Measurements from ENCODE around the gene SAP130.

Gene SAP130

GRCh38 chr2:128024816-128025215, 3.0 kb downstream of the SAP130 start:
- DNase-seq = no peak

DNA sequence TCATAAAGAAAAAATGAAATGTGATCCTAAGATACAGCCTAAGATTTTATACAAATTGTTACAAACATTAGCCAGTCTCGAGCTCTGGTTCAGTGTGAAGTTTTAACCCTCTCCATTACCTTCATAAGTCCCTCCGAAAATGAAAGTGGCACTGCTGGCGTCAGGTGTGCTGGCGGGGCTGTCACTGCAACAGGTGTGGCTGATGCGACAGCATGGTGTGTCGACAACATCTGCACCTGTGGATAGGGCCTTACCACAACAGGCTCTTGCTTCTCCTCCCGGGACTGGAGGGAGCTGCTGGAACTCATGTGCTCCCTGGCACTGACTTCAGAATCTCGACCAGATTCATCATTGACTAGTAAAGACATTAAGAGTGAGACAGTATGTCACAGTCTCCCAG, 10.3 kb downstream of the SAP130 start:
- no peak for DNase-seq

GRCh38 chr2:128016620-128017019, 11.2 kb downstream of the SAP130 start:
- no peak for DNase-seq

- DNase-seq = no peak
These were observed 15.2 kb downstream of the SAP130 start for GRCh38 chr2:128012698-128013097.

DNA sequence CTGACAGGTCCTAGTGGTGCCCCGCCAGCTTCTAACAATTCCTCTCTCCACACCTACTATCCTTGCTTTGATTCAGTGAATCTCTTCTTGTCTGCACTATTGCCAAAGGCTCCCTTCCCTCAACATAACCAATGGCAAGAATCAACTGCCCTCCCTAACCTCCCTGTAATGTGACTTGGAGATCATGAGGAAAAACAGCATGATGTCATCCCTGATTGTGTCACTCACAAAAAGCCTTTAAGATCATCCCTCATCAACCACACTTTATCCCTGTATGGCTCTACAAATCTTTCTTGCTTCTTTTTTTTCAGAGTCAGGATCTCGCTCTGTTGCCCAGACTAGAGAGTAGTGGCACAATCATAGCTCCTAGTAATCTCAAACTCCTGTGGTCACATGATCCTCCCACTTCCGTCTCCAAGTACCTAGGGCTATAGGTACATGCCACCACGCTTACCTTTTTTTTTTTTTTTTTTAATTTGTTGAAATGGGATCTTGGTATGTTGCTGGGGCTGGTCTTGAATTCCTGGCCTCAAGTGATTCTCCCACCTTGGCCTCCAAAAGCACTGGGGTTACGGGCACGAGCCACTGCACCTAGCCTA, 19.7 kb downstream of the SAP130 start:
- DNase-seq = no peak

GRCh38 chr2:128004509-128004908, 23.4 kb downstream of the SAP130 start:
- DNase-seq = no peak

GRCh38 chr2:128003463-128003862, 24.4 kb downstream of the SAP130 start:
- DNase-seq = no peak

- DNase-seq = no peak
These were observed 31.7 kb downstream of the SAP130 start for GRCh38 chr2:127996160-127996559.

DNA sequence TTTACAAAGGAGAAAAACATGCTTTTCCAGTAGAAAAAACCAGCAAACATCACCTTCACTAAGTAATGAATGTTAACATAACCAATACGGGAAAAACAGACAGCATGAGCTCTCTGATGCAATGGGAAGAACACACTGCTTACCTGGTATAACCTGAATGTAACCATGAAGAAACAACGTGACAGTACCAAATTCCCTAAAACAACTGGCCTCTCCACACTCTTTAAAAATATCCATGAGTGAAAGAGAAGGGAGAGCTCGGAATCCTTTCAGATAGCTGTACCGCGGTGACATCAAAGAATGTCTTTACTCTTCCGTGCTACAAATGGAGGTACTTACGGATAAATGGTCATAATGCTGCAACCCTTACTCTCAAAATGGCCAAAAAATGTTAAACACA, 32.1 kb downstream of the SAP130 start:
- DNase-seq = no peak

DNA sequence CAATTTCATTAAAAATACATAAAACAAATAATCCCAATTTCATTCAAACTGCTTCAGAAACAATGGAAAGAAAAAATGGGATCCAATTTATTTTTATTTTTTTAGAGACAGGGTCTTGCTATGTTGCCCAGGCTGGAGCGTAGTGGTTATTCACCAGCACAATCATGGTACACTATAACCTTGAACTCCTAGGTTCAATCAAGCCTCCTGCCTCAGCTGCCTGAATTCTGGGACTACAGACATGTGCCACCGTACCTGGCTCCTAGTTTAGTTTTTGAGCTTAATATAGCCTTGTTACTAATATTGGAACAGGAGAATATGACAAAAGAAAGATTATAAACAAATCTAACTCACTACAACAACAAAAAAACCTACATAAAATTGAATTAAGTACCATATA, 34.2 kb downstream of the SAP130 start:
- no peak for DNase-seq

DNA sequence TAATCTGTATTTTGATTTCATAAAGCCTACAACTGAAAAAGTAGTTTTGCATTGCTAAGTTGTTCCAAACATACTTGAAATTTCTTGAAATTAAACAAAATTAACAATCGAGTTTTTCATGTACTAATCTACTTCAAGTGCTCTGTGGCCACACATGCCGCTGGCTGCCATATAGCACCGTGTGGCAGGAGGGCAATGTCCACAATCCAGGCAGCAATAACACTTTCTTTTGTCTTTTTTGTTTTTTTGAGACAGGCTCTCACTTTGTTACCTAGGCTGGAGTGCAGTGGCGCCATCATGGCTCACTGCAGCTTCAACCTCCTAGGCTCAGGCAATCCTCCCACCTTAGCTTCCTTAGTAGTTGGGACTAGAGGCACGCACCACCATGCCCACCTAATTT, 36.1 kb downstream of the SAP130 start:
- no peak for DNase-seq

DNA sequence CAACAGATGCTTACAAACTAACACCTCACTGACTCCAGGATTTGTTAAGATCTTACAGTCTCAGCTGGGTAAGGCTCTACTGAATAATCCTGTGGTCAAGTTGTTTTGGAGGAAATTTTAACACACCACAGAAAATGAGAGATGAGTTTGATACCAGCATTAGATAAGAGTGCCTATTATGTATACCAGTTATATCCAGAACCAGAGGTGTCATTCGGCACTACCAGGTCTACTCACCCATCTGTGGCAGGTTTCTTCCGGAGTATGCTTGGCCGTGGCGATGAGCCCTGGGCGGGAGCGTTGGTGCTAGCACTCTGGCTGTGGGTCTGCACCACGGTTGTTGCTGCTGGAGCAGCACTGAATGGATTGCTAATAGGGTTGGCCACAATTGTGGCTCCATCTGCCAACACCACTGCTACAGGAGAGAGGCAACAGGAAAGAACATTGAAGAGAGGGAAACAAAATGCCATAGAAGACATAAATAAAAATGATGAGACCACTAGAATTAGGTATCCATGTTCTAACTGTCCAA, 41.2 kb downstream of the SAP130 start:
- no peak for DNase-seq

- DNase-seq = no peak
These were observed 42.1 kb downstream of the SAP130 start for GRCh38 chr2:127985735-127986134.

GRCh38 chr2:127985026-127985734, 42.7 kb downstream of the SAP130 start:
- DNase-seq = no peak

- DNase-seq = no peak
These were observed 43.3 kb downstream of the SAP130 start for GRCh38 chr2:127984551-127984950.

- DNase-seq = no peak
These were observed 58.4 kb downstream of the SAP130 start for GRCh38 chr2:127969446-127969845.

- no peak for DNase-seq
These were observed 59.1 kb downstream of the SAP130 start for GRCh38 chr2:127968610-127969339.

GRCh38 chr2:127961729-127962128, 66.1 kb downstream of the SAP130 start:
- DNase-seq = no peak

DNA sequence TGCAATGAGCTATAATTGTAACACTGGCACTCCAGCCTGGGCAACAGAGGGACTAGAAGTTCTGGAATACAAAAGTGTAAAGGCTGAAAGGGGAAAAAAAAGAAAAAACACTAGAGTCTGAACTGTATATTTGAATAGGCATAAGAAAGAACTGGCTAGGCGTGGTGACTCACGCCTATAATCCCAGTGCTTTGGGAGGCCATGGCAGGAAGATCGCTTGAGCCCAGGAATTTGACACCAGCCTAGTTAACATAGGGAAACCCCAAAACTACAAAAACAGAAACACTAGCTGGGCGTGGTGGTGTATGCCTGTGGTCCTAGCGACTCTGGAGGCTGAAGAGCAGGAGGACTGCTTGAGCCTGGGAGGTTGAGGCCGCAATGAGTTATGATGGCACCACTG, 70.6 kb downstream of the SAP130 start:
- DNase-seq = no peak

- DNase-seq = no peak
These were observed 73.0 kb downstream of the SAP130 start for GRCh38 chr2:127954857-127955256.

DNA sequence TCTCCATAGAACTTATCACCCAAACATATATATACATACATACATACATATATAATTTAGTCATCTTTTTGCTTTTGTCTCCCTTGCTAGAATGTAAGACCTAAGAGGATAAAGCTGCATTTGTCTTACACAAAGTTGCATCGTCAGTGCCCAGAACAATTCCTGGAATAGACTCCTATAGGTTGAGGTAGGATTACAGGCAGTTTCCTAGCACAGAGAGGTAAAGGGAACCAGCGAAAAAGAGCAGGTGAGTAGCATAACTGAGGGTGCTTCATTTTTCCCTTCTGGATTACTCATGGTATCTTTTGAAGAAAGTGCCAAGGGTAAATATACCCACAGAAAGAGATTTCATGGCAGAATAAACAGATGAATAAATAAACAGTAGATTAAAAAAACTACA, 74.0 kb downstream of the SAP130 start:
- DNase-seq = no peak

GRCh38 chr2:127953128-127953718, 74.6 kb downstream of the SAP130 start:
- no peak for DNase-seq

- DNase-seq = no peak
These were observed 76.8 kb downstream of the SAP130 start for GRCh38 chr2:127951026-127951425.

GRCh38 chr2:127950264-127950663, 77.6 kb downstream of the SAP130 start:
- no peak for DNase-seq

Measured in activated CD4-positive, CD25-positive, alpha-beta regulatory T cell (primary cell).